Measurements from ENCODE around the gene SGCA. TPM values are rescaled to one million over a fixed set of nuclear protein-coding genes. Genes with fewer than 3 reads are reported as not detected.

The SGCA gene
- total and polyA plus RNA-seq, 9 of the 15 experiments (the other 6 are each of a cell fraction or from before 2014, with no cell fraction given), result not detected

DNA sequence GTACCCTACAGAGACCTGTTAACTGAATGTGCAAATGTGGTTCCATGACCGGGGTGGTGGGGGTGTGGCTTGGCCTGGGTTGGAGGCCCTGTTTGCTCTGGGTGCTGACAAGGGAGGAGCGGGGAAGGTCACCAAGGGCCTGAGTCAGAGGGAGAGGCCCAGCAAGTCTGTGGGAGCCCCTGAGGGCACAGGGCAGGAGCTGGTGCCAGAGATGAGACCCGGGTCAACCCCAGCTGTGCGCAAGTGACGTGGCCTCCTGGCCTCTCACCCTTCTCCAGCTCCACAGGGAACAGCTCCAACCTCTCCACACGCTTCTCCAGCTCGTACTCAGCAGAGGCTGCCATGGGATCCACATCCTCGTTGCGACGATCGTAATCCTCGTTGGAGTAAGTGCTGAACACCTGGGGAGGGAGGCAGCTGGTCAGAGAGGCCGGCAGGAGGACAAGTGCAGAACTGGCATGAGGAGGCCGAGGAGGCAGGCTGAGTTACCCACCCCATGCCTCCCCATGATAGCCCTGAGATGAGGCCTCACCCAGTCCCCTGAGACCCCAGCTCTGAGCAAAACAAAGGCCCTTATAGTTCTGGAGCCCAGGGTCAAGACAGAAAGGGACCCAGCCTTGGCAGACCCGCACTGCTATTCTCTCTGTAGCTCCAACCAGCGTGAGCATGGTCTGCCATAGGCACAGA, 20.8 kb upstream of the SGCA start:
- Histone ChIP-seq H3K4me1 (replicated peaks in 1 of 2; ENCODE audit: control insufficient read depth in 2 of 2, insufficient read depth in 2 of 2, low read length in 2 of 2) (peaks cover 25 to 60% of the 10 kb centered on the region in 2 experiments; a peak in 4 of 5 replicates), H3K27ac (ENCODE audit: extremely low read depth, low read depth, low read length) (no peak overlapping the region), H3K9me1 (ENCODE audit: control insufficient read depth, insufficient read depth, low read length) (peaks cover 14% of the 10 kb centered on the region), H3K4me3 (no peak overlapping the region), H3K9ac (ENCODE audit: insufficient read depth in 1 of 2, low read depth in 2 of 2, low read length in 2 of 2) (peak overlapping the region in 1 of 2 experiments; percentile 77; a peak in 2 of 4 replicates), H3K36me3 (ENCODE audit: control insufficient read depth, insufficient read depth, low read length) (peaks cover 80% of the 10 kb centered on the region), H2AFZ (ENCODE audit: low read depth, low read length) (no peak overlapping the region), H3K4me2 (ENCODE audit: insufficient read depth, low read length) (no peak overlapping the region), H3K27me3 (ENCODE audit: control insufficient read depth in 2 of 2, insufficient read depth in 2 of 2, low read length in 2 of 2) (no peaks in the 10 kb centered on the region), H3K79me2 (ENCODE audit: control insufficient read depth, insufficient read depth, low read length) (peaks cover 77% of the 10 kb centered on the region), H3K9me3 (replicated peaks; ENCODE audit: control insufficient read depth, insufficient read depth, low read depth, low read length) (no peaks in the 10 kb centered on the region), H4K20me1 (replicated peaks; ENCODE audit: control insufficient read depth, insufficient read depth, low read length) (peaks cover 19% of the 10 kb centered on the region)
- DNase-seq (ENCODE audit: extremely low read depth in 1 of 4, low spot score in 3 of 4), result no peak
- FAIRE-seq, result no peak
- CTCF ChIA-PET (ENCODE audit: low intra/inter-chr PET ratio), result no interaction called here
- POLR2A ChIA-PET, result interaction anchor here (0.5 to 1.1 kb wide), 3 partner anchors 9 to 1603 kb away, joined by 3 to 5 read pairs (median 3); no protein-coding TSS in a partner anchor
- in situ Hi-C loops (cut with MboI) (no loop called here), intact Hi-C loops (cut with micrococcal nuclease) (no loop called here)
- TF ChIP-seq SRSF1 (IDR thresholded peaks at IDR 0.05; ENCODE audit: low read depth, low read length), result no peak
- no peak for TF ChIP-seq L3MBTL2 (IDR thresholded peaks at IDR 0.05)
- TF ChIP-seq, protein P1, sequence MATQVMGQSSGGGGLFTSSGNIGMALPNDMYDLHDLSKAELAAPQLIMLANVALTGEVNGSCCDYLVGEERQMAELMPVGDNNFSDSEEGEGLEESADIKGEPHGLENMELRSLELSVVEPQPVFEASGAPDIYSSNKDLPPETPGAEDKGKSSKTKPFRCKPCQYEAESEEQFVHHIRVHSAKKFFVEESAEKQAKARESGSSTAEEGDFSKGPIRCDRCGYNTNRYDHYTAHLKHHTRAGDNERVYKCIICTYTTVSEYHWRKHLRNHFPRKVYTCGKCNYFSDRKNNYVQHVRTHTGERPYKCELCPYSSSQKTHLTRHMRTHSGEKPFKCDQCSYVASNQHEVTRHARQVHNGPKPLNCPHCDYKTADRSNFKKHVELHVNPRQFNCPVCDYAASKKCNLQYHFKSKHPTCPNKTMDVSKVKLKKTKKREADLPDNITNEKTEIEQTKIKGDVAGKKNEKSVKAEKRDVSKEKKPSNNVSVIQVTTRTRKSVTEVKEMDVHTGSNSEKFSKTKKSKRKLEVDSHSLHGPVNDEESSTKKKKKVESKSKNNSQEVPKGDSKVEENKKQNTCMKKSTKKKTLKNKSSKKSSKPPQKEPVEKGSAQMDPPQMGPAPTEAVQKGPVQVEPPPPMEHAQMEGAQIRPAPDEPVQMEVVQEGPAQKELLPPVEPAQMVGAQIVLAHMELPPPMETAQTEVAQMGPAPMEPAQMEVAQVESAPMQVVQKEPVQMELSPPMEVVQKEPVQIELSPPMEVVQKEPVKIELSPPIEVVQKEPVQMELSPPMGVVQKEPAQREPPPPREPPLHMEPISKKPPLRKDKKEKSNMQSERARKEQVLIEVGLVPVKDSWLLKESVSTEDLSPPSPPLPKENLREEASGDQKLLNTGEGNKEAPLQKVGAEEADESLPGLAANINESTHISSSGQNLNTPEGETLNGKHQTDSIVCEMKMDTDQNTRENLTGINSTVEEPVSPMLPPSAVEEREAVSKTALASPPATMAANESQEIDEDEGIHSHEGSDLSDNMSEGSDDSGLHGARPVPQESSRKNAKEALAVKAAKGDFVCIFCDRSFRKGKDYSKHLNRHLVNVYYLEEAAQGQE (IDR thresholded peaks at IDR 0.05; ENCODE audit: borderline replicate concordance), result no peak
- TF ChIP-seq, protein P1 (CRISPR knock-in tag; IDR thresholded peaks at IDR 0.05; ENCODE audit: low read depth), result no peak
- TF ChIP-seq BMI1 (IDR thresholded peaks at IDR 0.05; ENCODE audit: low read length), result no peak
- TF ChIP-seq RFX7 (CRISPR knock-in tag; IDR thresholded peaks at IDR 0.05), result no peak
- 92% methylated on average over 16 of the region's 16 CpGs for WGBS (ENCODE audit: insufficient coverage, low coverage, missing lambda C conversion rate)
- no TSS peak for BruUV-seq (replicated peaks)
- no peak for ATAC-seq
